Gastrocnemius medialis (tissue), 4 donors: ENCODE measurements around the gene PHC2.

Experiments used
- POLR2A ChIP-seq, 2 donors: fragments of 450-650 bp; IDR thresholded peaks; one replicate each; pipeline ENCODE4 v1.6.1; 2017; ENCODE audit warnings: antibody characterized with exemption in 2 of 2, mild to moderate bottlenecking in 2 of 2, moderate library complexity in 2 of 2
- TF ChIP-seq, protein P1 (sequence below), 5 experiments: fragments of 450-650 bp in 3 of 5; fragments of 200-600 bp in 2 of 5; sonication (generic) in 2 of 5; IDR thresholded peaks in 4 of 5; conservative IDR thresholded peaks in 1 of 5; 1 replicate in 4 of 5; 2 replicates in 1 of 5; pipeline ENCODE4 v1.5.1; 2016 to 2019; ENCODE audit warnings: antibody characterized with exemption in 5 of 5, mild to moderate bottlenecking in 3 of 5, moderate library complexity in 3 of 5

DNA sequence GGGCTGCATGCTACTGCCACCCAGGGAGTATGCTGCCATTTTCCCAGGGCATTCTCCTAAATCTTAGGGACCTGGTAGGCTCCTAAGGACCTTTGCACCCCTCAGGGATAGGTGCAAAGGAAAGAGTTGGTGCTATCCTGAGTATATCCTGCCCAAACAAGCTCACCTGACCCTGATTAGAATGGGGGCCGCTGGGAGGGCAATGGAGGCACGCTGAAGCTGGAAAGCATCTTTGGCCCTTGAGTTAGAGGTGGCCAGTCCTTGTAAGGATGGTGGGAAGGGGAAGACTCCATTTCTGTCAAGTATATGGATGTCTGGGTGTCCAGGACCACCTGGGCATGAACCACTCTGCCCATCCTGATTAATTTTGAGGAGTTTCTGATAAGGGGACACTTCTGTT is 61.1 kb downstream of the PHC2 start:
- TF ChIP-seq, protein P1, sequence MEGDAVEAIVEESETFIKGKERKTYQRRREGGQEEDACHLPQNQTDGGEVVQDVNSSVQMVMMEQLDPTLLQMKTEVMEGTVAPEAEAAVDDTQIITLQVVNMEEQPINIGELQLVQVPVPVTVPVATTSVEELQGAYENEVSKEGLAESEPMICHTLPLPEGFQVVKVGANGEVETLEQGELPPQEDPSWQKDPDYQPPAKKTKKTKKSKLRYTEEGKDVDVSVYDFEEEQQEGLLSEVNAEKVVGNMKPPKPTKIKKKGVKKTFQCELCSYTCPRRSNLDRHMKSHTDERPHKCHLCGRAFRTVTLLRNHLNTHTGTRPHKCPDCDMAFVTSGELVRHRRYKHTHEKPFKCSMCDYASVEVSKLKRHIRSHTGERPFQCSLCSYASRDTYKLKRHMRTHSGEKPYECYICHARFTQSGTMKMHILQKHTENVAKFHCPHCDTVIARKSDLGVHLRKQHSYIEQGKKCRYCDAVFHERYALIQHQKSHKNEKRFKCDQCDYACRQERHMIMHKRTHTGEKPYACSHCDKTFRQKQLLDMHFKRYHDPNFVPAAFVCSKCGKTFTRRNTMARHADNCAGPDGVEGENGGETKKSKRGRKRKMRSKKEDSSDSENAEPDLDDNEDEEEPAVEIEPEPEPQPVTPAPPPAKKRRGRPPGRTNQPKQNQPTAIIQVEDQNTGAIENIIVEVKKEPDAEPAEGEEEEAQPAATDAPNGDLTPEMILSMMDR (IDR thresholded peaks at IDR 0.05 in 4 of 5, conservative IDR thresholded peaks at IDR 0.05 in 1 of 5), result no peak
- TF ChIP-seq POLR2A (IDR thresholded peaks at IDR 0.05), result no peak
